Measurements from ENCODE around the gene FANCI.

Gene FANCI

GRCh38 chr15:89203705-89204273 is 40.0 kb upstream of the FANCI start:
- peaks cover 8% of the 10 kb centered on the region for H3K4me1 ChIP-seq (ENCODE audit: insufficient read depth, low read length)
- no peak overlapping the region for H3K4me3 ChIP-seq (ENCODE audit: low read depth in 1 of 2, low read length in 2 of 2)
- H3K27me3 ChIP-seq (ENCODE audit: control insufficient read depth in 1 of 2, insufficient read depth in 2 of 2, low read length in 2 of 2) = no peaks in the 10 kb centered on the region
- H3K9ac ChIP-seq (ENCODE audit: low read length) = no peak overlapping the region
- H3K27ac ChIP-seq (ENCODE audit: low read depth, low read length) = no peak overlapping the region
- no peaks in the 10 kb centered on the region for H3K9me3 ChIP-seq (ENCODE audit: low read length)
- H3K36me3 ChIP-seq (ENCODE audit: insufficient read depth, low read length) = peaks cover 9% of the 10 kb centered on the region

GRCh38 chr15:89205991-89206585 is 37.7 kb upstream of the FANCI start:
- Histone ChIP-seq H3K9ac (ENCODE audit: low read length) (no peak overlapping the region), H3K4me1 (ENCODE audit: insufficient read depth, low read length) (peaks cover 7% of the 10 kb centered on the region), H3K4me3 (ENCODE audit: low read depth in 1 of 2, low read length in 2 of 2) (no peak overlapping the region), H3K9me3 (ENCODE audit: low read length) (no peaks in the 10 kb centered on the region), H3K27ac (ENCODE audit: low read depth, low read length) (no peak overlapping the region), H3K36me3 (ENCODE audit: insufficient read depth, low read length) (no peaks in the 10 kb centered on the region), H3K27me3 (ENCODE audit: control insufficient read depth in 1 of 2, insufficient read depth in 2 of 2, low read length in 2 of 2) (no peaks in the 10 kb centered on the region)

DNA sequence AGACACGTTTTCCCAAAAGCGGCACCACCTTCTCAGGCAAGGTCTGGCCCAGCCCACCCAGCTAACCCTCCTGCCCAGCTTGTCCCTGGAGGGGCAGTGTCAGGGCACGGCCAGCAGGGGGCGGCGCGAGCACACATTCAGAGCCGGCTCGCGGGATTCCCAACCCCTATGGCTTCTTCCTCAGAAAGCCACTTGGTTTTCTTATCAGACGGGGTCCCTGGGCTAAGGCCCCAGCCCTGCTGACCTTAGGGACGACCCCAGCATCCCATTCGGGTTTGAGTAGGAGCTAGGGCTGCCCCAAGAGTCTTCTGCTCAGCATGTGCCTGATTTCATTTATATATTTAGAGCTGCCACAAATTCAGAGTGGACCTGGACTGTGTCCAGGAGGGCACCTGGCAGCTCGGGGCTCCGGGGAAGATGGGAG is 36.9 kb upstream of the FANCI start:
- H3K36me3 ChIP-seq (ENCODE audit: insufficient read depth, low read length) = no peaks in the 10 kb centered on the region
- H3K4me3 ChIP-seq (ENCODE audit: low read depth in 1 of 2, low read length in 2 of 2) = peak overlapping the region in 1 of 2 donors; percentile 19
- no peak overlapping the region for H3K27ac ChIP-seq (ENCODE audit: low read depth, low read length)
- no peaks in the 10 kb centered on the region for H3K9me3 ChIP-seq (ENCODE audit: low read length)
- H3K9ac ChIP-seq (ENCODE audit: low read length) = no peak overlapping the region
- H3K4me1 ChIP-seq (ENCODE audit: insufficient read depth, low read length) = peaks cover 7% of the 10 kb centered on the region
- no peaks in the 10 kb centered on the region for H3K27me3 ChIP-seq (ENCODE audit: control insufficient read depth in 1 of 2, insufficient read depth in 2 of 2, low read length in 2 of 2)

DNA sequence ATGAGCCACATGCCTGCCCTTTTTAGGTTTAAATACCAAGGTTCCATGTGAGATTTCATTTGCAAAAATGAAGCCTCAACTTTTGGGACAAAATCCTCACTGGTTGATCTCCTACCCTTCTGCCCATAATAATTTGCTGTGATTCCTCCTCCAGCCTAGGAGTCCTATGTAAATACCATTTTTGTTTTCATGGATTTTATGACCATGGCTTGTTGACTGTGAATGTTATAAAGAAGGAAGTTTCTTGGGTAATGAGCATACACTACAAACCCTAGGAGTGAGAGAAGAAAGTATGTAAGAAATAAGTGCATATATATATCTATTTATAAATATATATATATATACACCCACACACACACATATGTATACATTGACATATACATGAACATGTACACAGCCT is 35.5 kb upstream of the FANCI start:
- Histone ChIP-seq H3K4me3 (ENCODE audit: low read depth in 1 of 2, low read length in 2 of 2) (no peak overlapping the region), H3K27ac (ENCODE audit: low read depth, low read length) (no peak overlapping the region), H3K27me3 (ENCODE audit: control insufficient read depth in 1 of 2, insufficient read depth in 2 of 2, low read length in 2 of 2) (no peaks in the 10 kb centered on the region), H3K4me1 (ENCODE audit: insufficient read depth, low read length) (peaks cover 7% of the 10 kb centered on the region), H3K9me3 (ENCODE audit: low read length) (no peaks in the 10 kb centered on the region), H3K36me3 (ENCODE audit: insufficient read depth, low read length) (no peaks in the 10 kb centered on the region), H3K9ac (ENCODE audit: low read length) (no peak overlapping the region)

DNA sequence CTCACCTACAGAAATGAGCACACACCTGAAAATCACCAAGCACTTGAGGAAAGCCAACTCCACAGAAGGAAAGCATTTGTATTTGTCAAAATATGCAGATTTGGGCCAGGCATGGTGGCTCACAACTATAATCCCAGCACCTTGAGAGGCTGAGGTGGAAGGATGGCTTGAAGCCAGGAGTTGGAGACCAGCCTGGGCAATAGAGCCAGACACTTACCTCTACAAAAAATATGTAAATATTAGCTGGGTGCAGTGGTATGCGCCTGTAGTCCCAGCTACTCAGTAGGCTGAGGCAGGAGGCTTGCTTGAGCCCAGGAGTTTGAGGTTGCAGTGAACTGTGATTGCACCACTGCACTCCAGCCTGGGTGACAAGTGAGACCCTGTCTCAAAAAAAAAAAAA is 34.7 kb upstream of the FANCI start:
- no peak overlapping the region for H3K27ac ChIP-seq (ENCODE audit: low read depth, low read length)
- H3K27me3 ChIP-seq (ENCODE audit: control insufficient read depth in 1 of 2, insufficient read depth in 2 of 2, low read length in 2 of 2) = no peaks in the 10 kb centered on the region
- H3K36me3 ChIP-seq (ENCODE audit: insufficient read depth, low read length) = no peaks in the 10 kb centered on the region
- H3K4me3 ChIP-seq (ENCODE audit: low read depth in 1 of 2, low read length in 2 of 2) = no peak overlapping the region
- no peaks in the 10 kb centered on the region for H3K9me3 ChIP-seq (ENCODE audit: low read length)
- H3K9ac ChIP-seq (ENCODE audit: low read length) = no peak overlapping the region
- H3K4me1 ChIP-seq (ENCODE audit: insufficient read depth, low read length) = peaks cover 7% of the 10 kb centered on the region

DNA sequence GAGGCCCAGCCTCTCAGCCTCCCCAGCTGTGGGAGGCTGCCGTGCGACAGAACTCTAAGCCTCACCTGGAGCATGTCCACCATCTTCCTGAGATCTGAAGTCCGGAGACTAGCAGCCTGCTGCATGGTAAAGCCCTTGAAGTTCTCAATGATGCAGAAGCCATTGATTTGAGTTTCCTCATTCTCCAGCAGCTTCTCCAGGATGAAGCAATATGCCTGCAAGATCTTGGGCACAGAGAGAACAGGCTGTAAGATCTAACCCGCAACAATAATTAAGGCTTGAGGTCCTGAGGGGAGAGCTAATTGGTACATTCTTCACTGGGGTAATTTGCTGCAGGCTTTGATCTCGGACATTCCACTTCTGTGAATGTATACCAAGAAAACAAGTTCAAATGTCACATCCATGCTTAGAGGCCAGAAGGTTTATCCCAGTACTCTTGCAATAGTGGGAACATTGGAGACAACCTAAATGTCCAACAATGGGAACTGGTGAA is 32.1 kb upstream of the FANCI start:
- H3K9me3 ChIP-seq (ENCODE audit: low read length) = no peaks in the 10 kb centered on the region
- H3K27ac ChIP-seq (ENCODE audit: low read depth, low read length) = no peak overlapping the region
- H3K9ac ChIP-seq (ENCODE audit: low read length) = no peak overlapping the region
- no peaks in the 10 kb centered on the region for H3K36me3 ChIP-seq (ENCODE audit: insufficient read depth, low read length)
- no peak overlapping the region for H3K4me3 ChIP-seq (ENCODE audit: low read depth in 1 of 2, low read length in 2 of 2)
- no peaks in the 10 kb centered on the region for H3K27me3 ChIP-seq (ENCODE audit: control insufficient read depth in 1 of 2, insufficient read depth in 2 of 2, low read length in 2 of 2)
- peaks cover 5% of the 10 kb centered on the region for H3K4me1 ChIP-seq (ENCODE audit: insufficient read depth, low read length)

GRCh38 chr15:89215627-89216026 is 28.2 kb upstream of the FANCI start:
- no peak overlapping the region for H3K4me3 ChIP-seq (ENCODE audit: low read depth in 1 of 2, low read length in 2 of 2)
- H3K27me3 ChIP-seq (ENCODE audit: control insufficient read depth in 1 of 2, insufficient read depth in 2 of 2, low read length in 2 of 2) = peaks cover 0 to 4% of the 10 kb centered on the region in 2 donors

DNA sequence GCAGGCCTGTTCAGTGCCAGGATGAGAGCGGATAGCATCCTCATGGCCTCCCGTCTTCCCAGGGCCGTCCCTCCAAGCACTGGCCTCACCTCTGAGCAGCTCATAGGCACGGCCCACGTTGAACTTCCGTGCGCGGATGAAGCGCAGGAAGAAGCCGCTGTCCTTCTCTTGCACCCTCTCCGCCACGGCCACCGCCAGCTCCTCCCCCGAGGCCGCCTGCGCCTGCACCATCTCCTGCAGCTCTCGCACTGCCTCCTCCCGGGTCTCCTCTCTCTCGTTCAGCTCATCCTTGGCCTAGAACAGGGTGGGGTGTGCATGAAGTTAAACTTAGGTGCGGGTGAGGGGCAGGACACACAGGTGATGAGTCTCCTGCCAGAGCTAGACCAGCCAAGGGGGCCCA is 26.7 kb upstream of the FANCI start:
- Histone ChIP-seq H3K27ac (ENCODE audit: low read depth, low read length) (no peak overlapping the region), H3K36me3 (ENCODE audit: insufficient read depth, low read length) (no peaks in the 10 kb centered on the region), H3K4me1 (ENCODE audit: insufficient read depth, low read length) (no peaks in the 10 kb centered on the region), H3K4me3 (ENCODE audit: low read depth in 1 of 2, low read length in 2 of 2) (no peak overlapping the region), H3K9ac (ENCODE audit: low read length) (no peak overlapping the region), H3K27me3 (ENCODE audit: control insufficient read depth in 1 of 2, insufficient read depth in 2 of 2, low read length in 2 of 2) (peaks cover 0 to 4% of the 10 kb centered on the region in 2 donors), H3K9me3 (ENCODE audit: low read length) (no peaks in the 10 kb centered on the region)

More at GRCh38 chr15:89215627-89216026, 28.2 kb upstream of the FANCI start:
- Histone ChIP-seq H3K9me3 (ENCODE audit: low read length) (no peaks in the 10 kb centered on the region), H3K9ac (ENCODE audit: low read length) (no peak overlapping the region), H3K4me1 (ENCODE audit: insufficient read depth, low read length) (no peaks in the 10 kb centered on the region), H3K36me3 (ENCODE audit: insufficient read depth, low read length) (no peaks in the 10 kb centered on the region), H3K27ac (ENCODE audit: low read depth, low read length) (no peak overlapping the region)

DNA sequence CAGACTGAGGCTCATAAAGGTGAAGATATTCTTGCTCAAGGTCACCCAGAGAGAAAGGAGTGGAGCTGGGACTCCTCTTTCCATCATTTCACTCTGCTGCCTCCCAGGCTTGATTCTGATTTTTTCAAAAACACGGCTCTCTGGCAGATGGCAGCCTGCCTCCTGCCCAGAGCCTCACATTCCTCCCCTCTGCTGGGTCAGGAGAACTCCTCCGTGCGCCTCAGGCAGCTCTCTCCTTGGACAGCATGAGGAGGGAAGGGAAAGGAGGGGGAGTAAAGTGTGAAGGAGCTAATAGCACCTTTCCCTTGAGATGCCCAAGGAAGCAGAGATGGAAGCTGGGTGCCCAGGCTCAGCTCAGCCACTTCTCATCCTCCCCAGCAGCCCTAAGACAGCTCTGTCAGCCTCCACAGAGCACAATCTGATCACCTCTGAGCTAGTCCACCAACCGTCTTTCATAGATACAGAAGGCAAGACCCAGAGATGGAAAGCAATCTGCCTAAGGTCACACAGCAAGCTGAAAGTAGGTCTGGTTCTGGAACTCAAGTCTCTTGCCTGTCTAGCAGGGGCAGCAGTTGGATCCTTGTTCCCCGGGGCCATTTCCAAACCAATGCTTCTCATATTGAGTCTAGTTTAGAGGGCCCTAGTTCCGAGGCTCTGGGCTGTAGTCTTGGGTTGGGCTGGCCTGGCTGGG is 25.9 kb upstream of the FANCI start:
- no peaks in the 10 kb centered on the region for H3K9me3 ChIP-seq (ENCODE audit: low read length)
- H3K36me3 ChIP-seq (ENCODE audit: insufficient read depth, low read length) = no peaks in the 10 kb centered on the region
- peaks cover 0 to 4% of the 10 kb centered on the region in 2 donors for H3K27me3 ChIP-seq (ENCODE audit: control insufficient read depth in 1 of 2, insufficient read depth in 2 of 2, low read length in 2 of 2)
- H3K27ac ChIP-seq (ENCODE audit: low read depth, low read length) = no peak overlapping the region
- H3K4me1 ChIP-seq (ENCODE audit: insufficient read depth, low read length) = no peaks in the 10 kb centered on the region
- no peak overlapping the region for H3K9ac ChIP-seq (ENCODE audit: low read length)
- H3K4me3 ChIP-seq (ENCODE audit: low read depth in 1 of 2, low read length in 2 of 2) = no peak overlapping the region

GRCh38 chr15:89218531-89218930 is 25.2 kb upstream of the FANCI start:
- no peak overlapping the region for H3K27ac ChIP-seq (ENCODE audit: low read depth, low read length)
- no peaks in the 10 kb centered on the region for H3K9me3 ChIP-seq (ENCODE audit: low read length)
- H3K4me3 ChIP-seq (ENCODE audit: low read depth in 1 of 2, low read length in 2 of 2) = no peak overlapping the region
- H3K9ac ChIP-seq (ENCODE audit: low read length) = no peak overlapping the region
- no peaks in the 10 kb centered on the region for H3K36me3 ChIP-seq (ENCODE audit: insufficient read depth, low read length)
- peaks cover 0 to 4% of the 10 kb centered on the region in 2 donors for H3K27me3 ChIP-seq (ENCODE audit: control insufficient read depth in 1 of 2, insufficient read depth in 2 of 2, low read length in 2 of 2)
- H3K4me1 ChIP-seq (ENCODE audit: insufficient read depth, low read length) = no peaks in the 10 kb centered on the region

DNA sequence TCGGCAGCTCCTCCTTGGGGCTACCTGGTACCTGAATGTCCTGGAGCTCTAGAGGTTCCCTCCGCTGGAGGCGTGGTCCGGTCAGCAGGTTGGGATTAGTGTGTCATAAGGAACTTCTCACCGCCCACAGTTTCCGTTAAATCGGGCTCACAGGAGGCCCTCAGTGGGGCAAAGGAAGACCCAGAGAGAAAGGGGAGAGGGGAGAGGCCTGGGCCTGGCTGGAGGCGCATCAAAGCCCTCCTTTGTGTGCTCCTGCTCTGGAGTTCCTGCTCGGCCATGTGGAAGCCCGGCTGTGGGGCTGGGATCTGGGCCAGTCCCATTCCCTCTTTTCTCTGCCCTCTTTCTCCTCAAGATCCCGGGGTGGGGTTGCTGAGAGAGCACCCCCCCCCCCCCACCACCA is 22.2 kb upstream of the FANCI start, which contains the start of gene RLBP1:
RLBP1 (minus strand) TSS at position 37 of the 400 bp plus-strand sequence. CDS start 2,604 bp downstream, outside the sequence.
- peaks cover 0 to 4% of the 10 kb centered on the region in 2 donors for H3K27me3 ChIP-seq (ENCODE audit: control insufficient read depth in 1 of 2, insufficient read depth in 2 of 2, low read length in 2 of 2)
- no peaks in the 10 kb centered on the region for H3K9me3 ChIP-seq (ENCODE audit: low read length)
- H3K36me3 ChIP-seq (ENCODE audit: insufficient read depth, low read length) = no peaks in the 10 kb centered on the region
- no peak within 1 kb of the TSS for H3K27ac ChIP-seq (ENCODE audit: low read depth, low read length)
- H3K4me3 ChIP-seq (ENCODE audit: low read depth in 1 of 2, low read length in 2 of 2) = no peak within 1 kb of the TSS
- H3K4me1 ChIP-seq (ENCODE audit: insufficient read depth, low read length) = no peaks in the 10 kb centered on the region
- H3K9ac ChIP-seq (ENCODE audit: low read length) = no peak within 1 kb of the TSS

All from muscle layer of colon (tissue), 2 donors.